Activated T-helper 9 cell treated with anti-CD3 and anti-CD28 coated beads, Interleukin-2, amount 50 U/mL, for 16 hours (primary cell): ENCODE results near the gene NSF.
"Not testable (repeated sequence)": the region's sequence is repeated elsewhere in the genome, so short reads cannot be mapped to it uniquely, and the experiment has no call there.

Experiments used
- DNase-seq: peaks from one replicate; pipeline ENCODE4 v3.0.0-alpha.2; 2020; ENCODE audit warnings: low read depth

The NSF gene

DNA sequence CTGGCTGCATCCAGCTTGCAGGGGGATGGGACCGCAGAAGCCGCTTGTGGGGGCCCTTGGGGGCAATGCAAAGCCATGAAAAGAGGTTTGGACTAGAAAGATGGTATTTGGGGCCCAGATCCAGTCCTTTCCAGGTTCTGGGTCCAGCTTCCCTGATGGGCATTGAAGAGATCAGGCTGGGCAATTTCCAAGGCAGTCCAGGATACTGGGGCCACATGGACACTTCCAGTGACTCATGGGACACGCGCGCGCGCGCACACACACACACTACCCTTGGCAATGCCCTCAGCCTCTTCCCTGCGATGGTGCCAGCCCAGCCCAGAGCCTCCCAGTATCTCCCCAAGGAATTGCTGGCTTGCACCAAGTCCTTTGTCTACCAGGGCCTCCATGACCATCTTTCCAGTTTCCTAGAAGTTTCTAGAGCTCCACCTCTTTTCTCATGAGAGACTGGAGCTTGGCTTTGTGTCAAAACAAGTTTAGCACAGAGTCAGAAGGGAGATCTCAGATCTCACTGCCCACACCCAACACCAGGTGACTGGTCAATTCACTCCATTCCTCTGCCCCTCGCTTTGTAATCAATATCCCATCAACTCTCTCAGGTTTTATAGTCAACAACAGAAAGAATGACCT is 183.8 kb downstream of the NSF start:
- no peak for DNase-seq

GRCh38 chr17:46776298-46777005 is 186.0 kb downstream of the NSF start:
- DNase-seq = no peak

- DNase-seq = no peak
These were observed 187.8 kb downstream of the NSF start for GRCh38 chr17:46777943-46778915.

DNA sequence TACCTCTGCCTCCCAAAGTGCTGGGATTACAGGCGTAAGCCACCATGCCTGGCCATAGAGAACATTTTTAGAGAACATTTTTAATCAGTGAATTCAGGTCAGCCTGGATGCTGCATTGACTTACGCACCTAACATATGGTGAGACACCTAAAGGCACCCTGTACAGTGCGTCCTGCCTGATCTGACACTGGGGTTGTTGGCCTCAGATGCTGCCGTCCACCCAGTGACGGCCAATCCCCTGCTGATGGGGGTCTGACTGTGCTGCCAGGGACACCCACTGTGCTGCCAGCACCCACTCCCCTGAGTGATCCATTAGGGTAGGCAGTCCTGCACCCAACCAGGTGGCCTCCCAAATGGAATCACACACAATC is 189.5 kb downstream of the NSF start:
- no peak for DNase-seq

DNA sequence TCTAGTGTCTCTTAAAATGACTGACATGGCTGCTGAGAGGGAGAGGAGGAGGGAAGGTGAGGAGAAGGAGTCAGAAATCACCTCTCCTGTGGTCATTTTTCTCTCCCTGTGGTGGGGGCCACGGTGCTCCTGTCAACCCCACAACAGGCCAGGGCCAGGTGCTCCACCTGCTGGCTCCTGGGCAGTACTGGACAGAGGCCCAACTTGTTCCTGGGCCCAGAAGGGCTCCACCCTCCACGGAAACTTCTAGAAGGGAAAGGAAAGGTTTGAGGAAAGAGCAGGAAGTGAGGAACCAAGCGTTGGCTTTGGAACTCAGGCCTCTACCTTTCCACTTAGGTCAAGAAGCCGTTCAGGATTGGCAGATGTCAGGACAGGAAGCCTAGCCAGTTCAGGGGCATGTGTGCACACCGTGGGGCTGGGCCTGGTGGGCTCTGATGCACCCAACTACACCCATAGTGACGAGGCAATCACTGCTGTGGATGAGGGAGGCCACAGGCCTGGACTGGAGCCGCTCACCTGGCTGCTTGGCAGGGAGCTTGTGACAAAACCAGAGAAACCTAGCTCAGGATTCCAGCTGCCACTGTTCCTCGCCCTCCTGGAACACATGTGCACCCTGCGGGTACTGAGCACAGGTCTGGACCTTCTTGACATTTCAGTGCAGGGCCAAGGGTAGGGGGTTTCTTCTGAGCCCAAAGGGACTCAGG is 191.9 kb downstream of the NSF start:
- no peak for DNase-seq

DNA sequence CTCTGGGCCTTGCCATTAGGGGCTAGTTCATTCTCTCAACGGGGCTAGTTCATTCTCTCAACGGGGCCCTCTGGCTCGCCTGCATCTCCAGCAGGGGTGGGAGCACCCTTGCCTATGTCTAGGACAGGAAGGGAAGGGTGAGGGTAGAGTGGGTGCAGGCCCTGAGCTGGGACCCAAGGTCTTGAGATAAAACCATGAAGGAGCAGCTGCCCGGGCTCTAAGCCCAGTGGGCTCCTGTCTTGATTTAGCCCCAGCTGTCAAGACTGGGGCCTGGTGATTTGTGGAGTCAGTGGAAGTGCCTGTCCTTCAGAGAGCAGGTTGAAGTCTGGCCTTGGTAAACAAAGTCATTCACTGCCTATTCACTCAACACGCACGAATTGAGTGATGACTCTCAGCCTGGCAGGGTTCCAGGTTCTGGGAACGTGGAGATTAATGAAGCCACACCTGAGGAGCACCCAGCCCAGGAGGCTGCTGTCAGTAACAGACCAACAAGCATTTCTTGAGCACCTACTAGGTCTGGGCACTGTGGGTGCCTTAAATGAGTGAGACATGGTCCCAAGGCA is 192.6 kb downstream of the NSF start:
- DNase-seq = no peak

DNA sequence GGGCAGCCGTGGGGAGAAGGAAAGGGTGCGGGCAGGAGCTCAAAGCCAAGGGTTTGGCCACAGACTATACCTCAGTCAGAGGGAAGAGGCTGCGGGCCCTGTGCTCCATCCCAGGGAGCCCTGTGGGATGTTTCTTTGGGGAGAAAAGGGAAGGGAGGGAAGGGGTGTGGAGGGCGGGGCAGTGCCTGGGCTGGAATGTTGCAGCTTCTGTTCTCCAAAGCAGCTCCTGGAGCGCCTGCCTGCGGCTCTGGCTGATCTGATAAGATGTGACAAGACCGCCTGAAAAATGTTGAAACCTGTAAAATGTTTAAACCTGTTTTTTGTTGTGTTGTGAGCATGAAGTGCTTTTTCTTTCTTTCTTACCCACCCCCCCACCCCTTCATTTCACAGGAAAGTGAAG is 195.2 kb downstream of the NSF start:
- no peak for DNase-seq

DNA sequence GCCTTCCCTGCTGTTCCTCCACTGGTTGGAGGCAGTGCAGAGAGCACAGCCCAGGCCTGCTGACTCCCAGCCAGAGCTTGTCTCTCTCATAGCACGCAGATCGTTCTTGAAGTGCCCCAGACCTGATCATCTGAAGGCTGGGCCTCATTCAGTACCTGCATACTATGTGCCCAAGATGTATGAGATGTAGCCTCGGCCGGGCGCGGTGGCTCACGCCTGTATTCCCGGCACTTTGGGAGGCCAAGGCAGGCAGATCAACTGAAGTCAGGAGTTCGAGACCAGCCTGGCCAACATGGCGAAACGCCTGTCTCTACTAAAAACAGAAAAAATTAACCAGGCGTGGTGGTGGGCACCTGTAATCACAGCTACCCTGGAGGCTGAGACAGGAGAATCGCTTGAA is 197.0 kb downstream of the NSF start:
- no peak for DNase-seq

GRCh38 chr17:46788300-46788699 is 197.8 kb downstream of the NSF start:
- no peak for DNase-seq

DNA sequence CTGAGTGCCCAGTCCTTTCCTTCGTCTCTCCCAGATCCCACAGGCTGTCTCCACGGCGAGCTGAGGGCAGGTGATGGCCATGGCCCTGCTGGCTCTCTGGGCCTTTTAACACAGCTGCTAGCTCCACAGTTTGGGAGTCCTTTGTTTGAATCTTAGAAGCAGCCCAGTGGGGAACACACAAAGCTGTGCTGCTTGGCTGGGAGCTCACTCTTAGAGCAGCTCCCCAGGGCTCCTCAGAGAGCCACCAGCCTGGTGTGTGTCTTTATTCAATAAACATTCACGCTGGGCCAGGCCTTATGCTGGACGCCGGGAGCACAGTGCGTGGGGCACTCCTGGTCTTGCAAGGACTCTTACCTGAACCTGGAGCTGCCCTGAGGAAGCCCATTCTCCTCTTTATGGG is 198.3 kb downstream of the NSF start:
- DNase-seq = no peak

- DNase-seq = no peak
These were observed 199.1 kb downstream of the NSF start for GRCh38 chr17:46789610-46790009.

DNA sequence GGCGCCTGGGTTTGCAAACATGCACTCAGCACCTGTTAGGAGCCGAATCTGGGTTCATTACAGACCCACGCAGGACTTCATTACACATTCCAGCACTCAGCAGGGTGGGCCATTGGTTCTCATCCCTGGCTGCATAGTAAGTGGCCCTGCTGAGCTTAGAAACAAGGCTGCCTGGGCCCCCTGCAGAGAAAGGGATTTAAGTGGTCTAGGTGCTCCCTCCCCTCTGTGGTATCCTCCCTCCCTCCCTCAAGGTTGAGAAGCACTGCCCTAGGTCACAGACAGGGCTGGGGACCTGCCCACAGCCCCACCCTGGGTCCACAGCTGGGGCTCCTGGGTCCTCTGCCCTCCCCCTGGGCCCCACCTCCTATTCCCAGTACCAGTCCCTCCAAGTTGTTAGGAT is 199.7 kb downstream of the NSF start:
- no peak for DNase-seq

- no peak for DNase-seq
These were observed 201.1 kb downstream of the NSF start for GRCh38 chr17:46791531-46791930.

- DNase-seq = no peak
These were observed 201.6 kb downstream of the NSF start for GRCh38 chr17:46792071-46792470.

DNA sequence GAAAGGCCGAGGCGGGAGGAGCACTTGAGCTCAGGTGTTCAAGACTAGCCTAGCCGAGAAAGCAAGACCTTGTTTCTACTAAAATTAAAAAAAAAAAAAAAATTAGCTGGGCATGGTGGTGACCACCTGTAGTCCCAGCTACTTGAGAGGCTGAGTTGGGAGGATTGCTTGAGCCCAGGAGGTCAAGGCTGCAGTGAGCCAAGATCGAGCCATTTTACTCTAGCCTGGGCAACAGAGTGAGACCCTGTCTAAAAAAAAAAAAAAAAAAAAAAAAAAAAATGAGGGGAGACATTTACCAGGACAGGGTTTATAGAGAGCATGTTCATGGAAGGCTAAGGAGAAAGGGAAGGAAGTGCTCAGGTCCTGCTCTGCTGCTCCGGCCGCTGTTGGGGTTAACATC is 202.6 kb downstream of the NSF start:
- DNase-seq = not testable (repeated sequence)

- no peak for DNase-seq
These were observed 203.1 kb downstream of the NSF start for GRCh38 chr17:46793541-46793940.

GRCh38 chr17:46794318-46794717 is 203.8 kb downstream of the NSF start:
- DNase-seq = no peak

DNA sequence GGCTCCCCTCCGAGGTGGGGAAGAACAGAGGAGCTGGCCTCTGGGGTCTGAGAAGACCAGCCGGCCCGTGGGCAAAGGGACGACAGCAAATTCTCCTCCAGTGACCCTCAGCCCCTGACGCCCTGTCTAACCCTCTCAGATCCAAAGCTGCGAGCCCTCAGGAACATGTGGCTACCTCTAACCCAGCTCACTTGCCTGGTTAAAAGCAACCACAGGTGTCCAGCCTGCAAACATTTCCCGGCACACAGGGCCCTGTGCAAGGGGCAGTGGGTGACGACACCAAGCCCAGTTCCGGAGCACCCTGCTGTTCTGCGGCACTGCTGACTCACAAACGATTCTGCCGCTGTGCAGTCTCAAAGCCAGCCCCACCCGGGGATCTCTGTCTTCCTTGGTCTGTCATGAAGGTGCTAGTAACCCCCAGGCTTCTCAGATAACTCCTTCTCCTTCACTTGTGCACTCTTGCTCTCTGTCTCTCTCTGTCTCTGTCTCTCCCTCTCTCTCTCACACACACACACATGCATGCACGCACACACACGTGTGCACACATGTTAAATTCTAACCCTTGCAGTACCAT is 205.0 kb downstream of the NSF start:
- no peak for DNase-seq

- no peak for DNase-seq
These were observed 205.6 kb downstream of the NSF start for GRCh38 chr17:46796084-46796483.

DNA sequence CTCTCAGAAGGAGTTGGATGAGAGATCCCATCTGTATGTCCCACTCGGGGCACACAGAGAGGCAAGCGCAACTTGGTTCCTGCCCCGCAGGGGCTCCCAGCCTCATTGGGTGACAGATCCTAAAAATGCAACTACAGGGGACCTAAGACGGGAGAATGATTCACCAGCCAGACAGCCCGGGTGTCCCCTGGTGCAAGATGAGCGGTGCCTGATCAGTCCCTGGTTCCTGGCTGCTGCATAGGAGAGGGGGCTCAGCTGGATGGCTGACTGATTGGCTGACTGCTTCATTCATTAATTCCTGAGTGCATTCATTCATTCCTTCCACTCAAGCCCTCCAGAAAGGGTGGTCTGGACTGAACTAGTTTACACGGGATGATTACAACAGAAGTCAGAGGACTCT is 206.1 kb downstream of the NSF start:
- no peak for DNase-seq

GRCh38 chr17:46796956-46797530 is 206.6 kb downstream of the NSF start:
- no peak for DNase-seq
